ENCODE results near the gene TMEM135.

DNA sequence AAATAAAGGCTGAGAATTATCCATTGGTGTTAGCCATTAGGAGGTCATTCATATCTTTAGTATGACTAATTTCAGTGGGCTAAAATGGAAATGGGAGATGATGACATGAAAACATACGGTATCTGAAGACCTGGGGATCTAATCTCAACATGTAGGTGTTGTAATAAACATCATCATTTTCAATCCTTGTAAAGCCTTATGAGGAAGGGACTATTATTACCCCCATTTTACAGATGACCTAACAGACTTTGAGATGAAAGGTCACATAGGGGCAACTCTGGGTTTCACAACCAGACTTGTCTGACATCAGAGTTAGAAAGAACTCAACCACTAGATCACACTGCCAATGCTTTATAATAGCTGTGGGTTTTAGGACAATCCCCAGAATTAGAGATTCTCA, 34.8 kb upstream of the TMEM135 start:
- TF ChIP-seq, protein P1, sequence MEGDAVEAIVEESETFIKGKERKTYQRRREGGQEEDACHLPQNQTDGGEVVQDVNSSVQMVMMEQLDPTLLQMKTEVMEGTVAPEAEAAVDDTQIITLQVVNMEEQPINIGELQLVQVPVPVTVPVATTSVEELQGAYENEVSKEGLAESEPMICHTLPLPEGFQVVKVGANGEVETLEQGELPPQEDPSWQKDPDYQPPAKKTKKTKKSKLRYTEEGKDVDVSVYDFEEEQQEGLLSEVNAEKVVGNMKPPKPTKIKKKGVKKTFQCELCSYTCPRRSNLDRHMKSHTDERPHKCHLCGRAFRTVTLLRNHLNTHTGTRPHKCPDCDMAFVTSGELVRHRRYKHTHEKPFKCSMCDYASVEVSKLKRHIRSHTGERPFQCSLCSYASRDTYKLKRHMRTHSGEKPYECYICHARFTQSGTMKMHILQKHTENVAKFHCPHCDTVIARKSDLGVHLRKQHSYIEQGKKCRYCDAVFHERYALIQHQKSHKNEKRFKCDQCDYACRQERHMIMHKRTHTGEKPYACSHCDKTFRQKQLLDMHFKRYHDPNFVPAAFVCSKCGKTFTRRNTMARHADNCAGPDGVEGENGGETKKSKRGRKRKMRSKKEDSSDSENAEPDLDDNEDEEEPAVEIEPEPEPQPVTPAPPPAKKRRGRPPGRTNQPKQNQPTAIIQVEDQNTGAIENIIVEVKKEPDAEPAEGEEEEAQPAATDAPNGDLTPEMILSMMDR (IDR thresholded peaks at IDR 0.05), result no peak
- no peak for TF ChIP-seq POLR2A (IDR thresholded peaks at IDR 0.05)

Data from right lobe of liver (tissue), 4 donors.